HEK293 (cell line): ENCODE measurements around the gene ANGPTL2.

Source experiments
- CTCF ChIA-PET: fragments of 350-600 bp; formaldehyde crosslinking; extraction: SDS; loops from one replicate; lab custom pipeline; 2021; ENCODE audit warnings: antibody characterized with exemption; lab: Yijun Ruan, JAX
- POLR2A ChIA-PET: fragments of 300-600 bp; formaldehyde crosslinking; extraction: SDS; loops from one replicate; lab custom pipeline; 2020; ENCODE audit warnings: antibody characterized with exemption, inconsistent platforms; lab: Yijun Ruan, JAX
- H3K27ac ChIP-seq: fragments of 200-500 bp; sonication (Bioruptor generic); 2 replicates; pipeline ENCODE4 v1.5.1; 2014; ENCODE audit warnings: low read depth, low read length, control low read depth, inconsistent platforms; ENCODE audit errors: extremely low read depth
- H3K36me3 ChIP-seq, 2 experiments: fragments of 200-500 bp in 1 of 2; sonication (Bioruptor generic) in 1 of 2; 1 replicate in 1 of 2; 2 replicates in 1 of 2; pipeline ENCODE4 v1.5.1; 2014 to 2017; ENCODE audit warnings: inconsistent platforms in 2 of 2, low read length in 2 of 2; ENCODE audit not compliant: control insufficient read depth in 2 of 2, insufficient read depth in 1 of 2
- H3K4me1 ChIP-seq: fragments of 200-500 bp; sonication (Bioruptor generic); 2 replicates; pipeline ENCODE4 v1.5.1; 2014; ENCODE audit warnings: mild to moderate bottlenecking, low read length, inconsistent platforms; ENCODE audit not compliant: control insufficient read depth, insufficient read depth
- H3K4me3 ChIP-seq: 2 replicates; pipeline ENCODE4 v1.5.1; 2011; ENCODE audit warnings: low read depth, mild to moderate bottlenecking, control low read depth, low read length, moderate library complexity
- H3K9me3 ChIP-seq: fragments of 200-500 bp; sonication (Bioruptor generic); 2 replicates; pipeline ENCODE4 v1.5.1; 2014; ENCODE audit warnings: low read depth, low read length, inconsistent platforms; ENCODE audit not compliant: control insufficient read depth, insufficient read depth
- BCL11A ChIP-seq: fragments of 450-650 bp; formaldehyde crosslinking; IDR thresholded peaks from 2 replicates; pipeline ENCODE4 v1.5.1; 2016; ENCODE audit warnings: low read depth, missing biosample characterization, missing genetic modification characterization
- BCL6B ChIP-seq: fragments of 450-650 bp; formaldehyde crosslinking; IDR thresholded peaks from 2 replicates; pipeline ENCODE4 v1.5.1; 2017; ENCODE audit warnings: missing biosample characterization, missing genetic modification characterization
- PRDM6 ChIP-seq: fragments of 450-650 bp; formaldehyde crosslinking; IDR thresholded peaks from 2 replicates; pipeline ENCODE4 v1.5.1; 2017; ENCODE audit warnings: missing biosample characterization, missing genetic modification characterization
- REST ChIP-seq: fragments of 450-650 bp; formaldehyde crosslinking; IDR thresholded peaks from 2 replicates; pipeline ENCODE4 v1.5.1; 2016; ENCODE audit warnings: missing biosample characterization, missing genetic modification characterization
- ZNF138 ChIP-seq: fragments of 450-650 bp; formaldehyde crosslinking; IDR thresholded peaks from 2 replicates; pipeline ENCODE4 v1.5.1; 2016; ENCODE audit warnings: missing biosample characterization, missing genetic modification characterization, borderline replicate concordance
- ZNF140 ChIP-seq: fragments of 450-650 bp; formaldehyde crosslinking; IDR thresholded peaks from 2 replicates; pipeline ENCODE4 v1.5.1; 2016; ENCODE audit warnings: missing biosample characterization, missing genetic modification characterization
- ZNF19 ChIP-seq: fragments of 450-650 bp; formaldehyde crosslinking; IDR thresholded peaks from 2 replicates; pipeline ENCODE4; 2016; ENCODE audit warnings: missing biosample characterization, missing genetic modification characterization, low read depth
- ZNF248 ChIP-seq: fragments of 450-650 bp; formaldehyde crosslinking; IDR thresholded peaks from 2 replicates; pipeline ENCODE4 v1.5.1; 2017; ENCODE audit warnings: missing biosample characterization, missing genetic modification characterization
- ZNF280D ChIP-seq: fragments of 450-650 bp; formaldehyde crosslinking; IDR thresholded peaks from 2 replicates; pipeline ENCODE4 v1.5.1; 2016; ENCODE audit warnings: missing biosample characterization, missing genetic modification characterization
- ZNF292 ChIP-seq: fragments of 450-650 bp; formaldehyde crosslinking; IDR thresholded peaks from 2 replicates; pipeline ENCODE4 v1.5.1; 2016; ENCODE audit warnings: low read depth, missing biosample characterization, missing genetic modification characterization, borderline replicate concordance
- ZNF366 ChIP-seq: fragments of 450-650 bp; formaldehyde crosslinking; conservative IDR thresholded peaks from 2 replicates; pipeline ENCODE4 v1.5.1; 2016; ENCODE audit warnings: missing biosample characterization, missing genetic modification characterization
- ZNF473 ChIP-seq: fragments of 450-650 bp; formaldehyde crosslinking; IDR thresholded peaks from 2 replicates; pipeline ENCODE4 v1.5.1; 2017; ENCODE audit warnings: missing biosample characterization, missing genetic modification characterization
- ZNF514 ChIP-seq: fragments of 450-650 bp; formaldehyde crosslinking; IDR thresholded peaks from 2 replicates; pipeline ENCODE4 v1.5.1; 2016; ENCODE audit warnings: missing biosample characterization, missing genetic modification characterization
- ZNF518A ChIP-seq: fragments of 450-650 bp; formaldehyde crosslinking; conservative IDR thresholded peaks from 2 replicates; pipeline ENCODE4 v1.5.1; 2016; ENCODE audit warnings: low read depth, missing biosample characterization, missing genetic modification characterization
- ZNF585B ChIP-seq: fragments of 450-650 bp; formaldehyde crosslinking; IDR thresholded peaks from 2 replicates; pipeline ENCODE4 v1.5.1; 2016; ENCODE audit warnings: missing biosample characterization, missing genetic modification characterization
- ZNF626 ChIP-seq: fragments of 450-650 bp; sonication (Bioruptor Pico); formaldehyde crosslinking; IDR thresholded peaks from 2 replicates; pipeline ENCODE4 v1.5.1; 2018; ENCODE audit warnings: missing biosample characterization, missing genetic modification characterization, inconsistent platforms
- TF ChIP-seq, protein P1 (sequence below): fragments of 450-650 bp; formaldehyde crosslinking; IDR thresholded peaks from 2 replicates; pipeline ENCODE4 v1.5.1; 2016; ENCODE audit warnings: missing biosample characterization, missing genetic modification characterization, borderline replicate concordance

Gene ANGPTL2

GRCh38 chr9:127170652-127171051 lies 48.2 kb upstream of the ANGPTL2 start:
- Histone ChIP-seq H3K9me3 (no peaks in the 10 kb centered on the region), H3K36me3 (peaks cover 0 to 3% of the 10 kb centered on the region in 2 experiments; a peak in 1 of 3 replicates), H3K4me1 (no peaks in the 10 kb centered on the region), H3K4me3 (no peak overlapping the region), H3K27ac (no peak overlapping the region)
- TF ChIP-seq BCL11A (tag by site-specific recombination): no peak
- TF ChIP-seq ZNF518A (tag by site-specific recombination): no peak
- TF ChIP-seq ZNF626 (tag by site-specific recombination): no peak
- POLR2A ChIA-PET: no interaction called here
- CTCF ChIA-PET: no interaction called here

DNA sequence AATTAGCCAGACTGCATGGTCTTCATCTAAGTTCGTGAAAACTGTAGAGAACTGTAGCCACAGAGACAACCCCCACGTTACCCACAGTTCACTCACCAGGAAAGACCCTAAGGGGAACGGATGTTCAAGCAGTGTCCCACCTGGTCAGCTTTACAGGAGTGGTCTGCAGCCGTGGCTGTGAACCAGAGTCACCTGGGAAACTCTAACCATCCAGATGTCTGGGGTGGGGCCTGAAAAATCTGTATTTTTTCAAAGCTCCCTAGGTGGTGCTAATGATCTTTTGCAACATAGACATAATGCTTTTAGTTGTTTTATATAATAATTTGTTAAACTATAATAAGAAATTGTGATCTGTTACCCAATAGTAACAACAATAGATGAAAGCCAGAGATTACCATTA lies 47.7 kb upstream of the ANGPTL2 start:
- no peak for TF ChIP-seq ZNF473 (tag by site-specific recombination)
- no peak for TF ChIP-seq ZNF585B (tag by site-specific recombination)
- TF ChIP-seq ZNF140 (tag by site-specific recombination): no peak
- TF ChIP-seq ZNF280D (tag by site-specific recombination): no peak
- no peak for TF ChIP-seq ZNF514
- TF ChIP-seq ZNF292 (tag by site-specific recombination): no peak
- no peak for TF ChIP-seq BCL6B (tag by site-specific recombination)
- no peak for TF ChIP-seq ZNF248 (tag by site-specific recombination)
- TF ChIP-seq ZNF19 (tag by site-specific recombination): no peak
- TF ChIP-seq ZNF138 (tag by site-specific recombination): no peak
- TF ChIP-seq, protein P1, sequence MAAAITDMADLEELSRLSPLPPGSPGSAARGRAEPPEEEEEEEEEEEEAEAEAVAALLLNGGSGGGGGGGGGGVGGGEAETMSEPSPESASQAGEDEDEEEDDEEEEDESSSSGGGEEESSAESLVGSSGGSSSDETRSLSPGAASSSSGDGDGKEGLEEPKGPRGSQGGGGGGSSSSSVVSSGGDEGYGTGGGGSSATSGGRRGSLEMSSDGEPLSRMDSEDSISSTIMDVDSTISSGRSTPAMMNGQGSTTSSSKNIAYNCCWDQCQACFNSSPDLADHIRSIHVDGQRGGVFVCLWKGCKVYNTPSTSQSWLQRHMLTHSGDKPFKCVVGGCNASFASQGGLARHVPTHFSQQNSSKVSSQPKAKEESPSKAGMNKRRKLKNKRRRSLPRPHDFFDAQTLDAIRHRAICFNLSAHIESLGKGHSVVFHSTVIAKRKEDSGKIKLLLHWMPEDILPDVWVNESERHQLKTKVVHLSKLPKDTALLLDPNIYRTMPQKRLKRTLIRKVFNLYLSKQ (tag by site-specific recombination): no peak
- no peak for TF ChIP-seq REST
- no peak for TF ChIP-seq PRDM6 (tag by site-specific recombination)
- TF ChIP-seq ZNF366 (tag by site-specific recombination): no peak
- ChIA-PET POLR2A (no interaction called here), CTCF (interaction anchor here (0.5 to 0.6 kb wide), 2 partner anchors 43 to 955 kb away, joined by 3 to 4 read pairs; no protein-coding TSS in a partner anchor)
- no peak overlapping the region for H3K27ac ChIP-seq
- H3K4me1 ChIP-seq: no peaks in the 10 kb centered on the region
- H3K36me3 ChIP-seq: peaks cover 0 to 3% of the 10 kb centered on the region in 2 experiments; a peak in 1 of 3 replicates
- no peaks in the 10 kb centered on the region for H3K9me3 ChIP-seq
- no peak overlapping the region for H3K4me3 ChIP-seq
